ENCODE measurements around the gene FAH.
"Not testable (repeated sequence)": the region's sequence is repeated elsewhere in the genome, so short reads cannot be mapped to it uniquely, and the experiment has no call there.

The FAH gene

DNA sequence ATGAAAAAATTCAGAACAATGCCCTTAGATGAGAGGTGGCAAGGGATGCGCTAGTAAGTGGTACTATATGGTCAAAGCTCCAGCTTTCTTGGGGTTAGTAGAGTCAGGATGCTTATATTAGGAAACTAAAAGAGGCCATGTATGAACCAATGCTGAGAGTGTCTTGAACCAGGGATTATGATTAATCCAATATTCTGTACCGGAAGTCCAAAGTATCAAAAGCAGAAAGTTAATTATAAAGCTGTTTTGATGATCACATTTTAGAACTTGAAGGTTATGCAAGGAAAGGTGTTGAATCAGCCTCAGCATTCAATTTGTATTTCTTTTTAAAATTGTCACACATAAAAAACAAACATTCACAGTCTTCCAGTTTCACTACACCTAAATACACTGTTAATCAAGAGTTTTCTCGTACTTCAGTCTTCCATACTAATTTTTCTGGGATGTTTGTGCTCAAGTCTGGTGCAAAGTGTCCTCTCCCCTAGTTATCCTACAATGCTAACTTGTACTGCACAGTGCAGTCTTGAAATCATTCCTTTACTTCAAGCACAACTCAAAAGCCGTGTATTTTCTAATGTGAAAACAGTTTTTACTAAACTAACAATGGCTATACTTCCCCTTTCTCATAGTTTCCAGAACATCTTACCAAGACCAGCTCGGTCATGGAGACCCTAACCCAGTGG lies 10.7 kb upstream of the FAH start:
- no peak overlapping the region for H3K9ac ChIP-seq (ENCODE audit: low read depth in 1 of 2, low read length in 2 of 2)
- H3K9me3 ChIP-seq (ENCODE audit: control insufficient read depth in 2 of 2, low read length in 2 of 2), result no peaks in the 10 kb centered on the region
- no peaks in the 10 kb centered on the region for H3K4me1 ChIP-seq (ENCODE audit: control insufficient read depth in 2 of 2, insufficient read depth in 2 of 2, low read length in 2 of 2)
- no peak overlapping the region for H3K27ac ChIP-seq (ENCODE audit: low read depth in 2 of 2, low read length in 2 of 2)
- H3K36me3 ChIP-seq (ENCODE audit: control insufficient read depth in 2 of 2, insufficient read depth in 2 of 2, low read length in 2 of 2), result no peaks in the 10 kb centered on the region
- H3K27me3 ChIP-seq (ENCODE audit: control insufficient read depth in 2 of 2, insufficient read depth in 2 of 2, low read length in 2 of 2), result no peaks in the 10 kb centered on the region
- H3K4me3 ChIP-seq (ENCODE audit: low read length in 2 of 2), result no peak overlapping the region

DNA sequence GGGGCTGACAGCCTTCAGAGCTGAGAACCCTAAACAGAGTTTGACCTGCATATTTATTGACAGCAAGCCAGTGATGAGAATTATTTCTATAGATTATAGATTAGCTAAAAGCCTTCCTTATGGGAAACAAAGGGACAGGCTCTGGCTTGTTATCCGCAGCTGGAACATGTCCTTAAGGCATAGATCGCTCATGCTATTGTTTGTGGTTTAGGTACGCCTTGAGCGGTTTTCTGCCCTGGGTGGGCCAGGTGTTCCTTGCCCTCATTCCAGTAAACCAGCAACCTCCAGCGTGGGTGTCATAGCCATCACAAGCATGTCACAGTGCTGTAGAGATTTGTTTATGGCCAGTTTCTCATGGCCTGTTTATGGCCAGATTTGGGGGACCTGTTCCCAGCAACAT lies 10.2 kb upstream of the FAH start:
- H3K9me3 ChIP-seq (ENCODE audit: control insufficient read depth in 2 of 2, low read length in 2 of 2), result no peaks in the 10 kb centered on the region
- no peaks in the 10 kb centered on the region for H3K27me3 ChIP-seq (ENCODE audit: control insufficient read depth in 2 of 2, insufficient read depth in 2 of 2, low read length in 2 of 2)
- H3K4me1 ChIP-seq (ENCODE audit: control insufficient read depth in 2 of 2, insufficient read depth in 2 of 2, low read length in 2 of 2), result no peaks in the 10 kb centered on the region
- H3K36me3 ChIP-seq (ENCODE audit: control insufficient read depth in 2 of 2, insufficient read depth in 2 of 2, low read length in 2 of 2), result no peaks in the 10 kb centered on the region
- H3K27ac ChIP-seq (ENCODE audit: low read depth in 2 of 2, low read length in 2 of 2), result no peak overlapping the region
- no peak overlapping the region for H3K9ac ChIP-seq (ENCODE audit: low read depth in 1 of 2, low read length in 2 of 2)
- no peak overlapping the region for H3K4me3 ChIP-seq (ENCODE audit: low read length in 2 of 2)

DNA sequence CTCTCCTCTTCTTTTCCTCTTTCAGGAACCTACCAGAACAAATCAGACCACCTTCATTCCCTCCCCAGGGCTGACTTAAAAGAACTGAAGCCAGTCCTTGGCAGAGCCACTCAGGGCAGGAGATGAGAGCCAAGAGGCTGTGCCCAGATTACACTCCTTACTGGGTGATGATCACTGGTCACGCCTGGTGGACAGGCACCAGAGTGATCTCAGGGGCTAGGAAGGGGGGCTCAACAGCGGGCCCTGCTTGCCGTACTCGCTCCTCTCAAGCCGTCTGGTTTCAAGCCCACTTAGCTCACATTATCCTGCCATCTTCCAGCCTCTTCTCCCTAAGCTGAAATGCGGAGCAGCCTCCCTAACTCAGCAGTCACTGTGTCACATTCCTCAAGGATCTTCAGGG lies 1.7 kb upstream of the FAH start:
- Histone ChIP-seq H3K4me3 (ENCODE audit: low read length in 2 of 2) (no peak overlapping the region), H3K27ac (ENCODE audit: low read depth in 2 of 2, low read length in 2 of 2) (no peak overlapping the region), H3K9me3 (ENCODE audit: control insufficient read depth in 2 of 2, low read length in 2 of 2) (no peaks in the 10 kb centered on the region), H3K36me3 (ENCODE audit: control insufficient read depth in 2 of 2, insufficient read depth in 2 of 2, low read length in 2 of 2) (no peaks in the 10 kb centered on the region), H3K27me3 (ENCODE audit: control insufficient read depth in 2 of 2, insufficient read depth in 2 of 2, low read length in 2 of 2) (no peaks in the 10 kb centered on the region), H3K9ac (ENCODE audit: low read depth in 1 of 2, low read length in 2 of 2) (no peak overlapping the region), H3K4me1 (ENCODE audit: control insufficient read depth in 2 of 2, insufficient read depth in 2 of 2, low read length in 2 of 2) (peaks cover 6 to 9% of the 10 kb centered on the region in 2 donors)

DNA sequence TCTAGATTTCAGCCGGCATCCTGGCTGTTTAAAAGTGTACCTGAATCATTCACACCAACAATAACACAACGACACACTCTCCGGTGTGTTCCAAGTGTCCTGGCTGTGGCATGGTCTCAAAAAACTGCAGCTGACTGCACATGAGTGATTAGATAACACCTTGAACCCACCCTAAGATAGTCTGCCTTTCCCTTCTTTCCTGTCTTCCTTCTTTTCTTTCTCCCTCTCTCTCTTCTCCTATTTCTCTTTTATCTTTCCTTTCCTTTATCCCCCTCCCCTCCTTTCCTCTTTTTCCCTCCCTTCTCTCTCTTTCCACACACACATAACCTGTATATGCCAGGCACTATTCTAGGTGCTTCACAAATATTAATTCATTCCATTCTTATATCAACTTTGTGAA lies 1.2 kb upstream of the FAH start:
- Histone ChIP-seq H3K9ac (ENCODE audit: low read depth in 1 of 2, low read length in 2 of 2) (no peak overlapping the region), H3K27ac (ENCODE audit: low read depth in 2 of 2, low read length in 2 of 2) (no peak overlapping the region)

DNA sequence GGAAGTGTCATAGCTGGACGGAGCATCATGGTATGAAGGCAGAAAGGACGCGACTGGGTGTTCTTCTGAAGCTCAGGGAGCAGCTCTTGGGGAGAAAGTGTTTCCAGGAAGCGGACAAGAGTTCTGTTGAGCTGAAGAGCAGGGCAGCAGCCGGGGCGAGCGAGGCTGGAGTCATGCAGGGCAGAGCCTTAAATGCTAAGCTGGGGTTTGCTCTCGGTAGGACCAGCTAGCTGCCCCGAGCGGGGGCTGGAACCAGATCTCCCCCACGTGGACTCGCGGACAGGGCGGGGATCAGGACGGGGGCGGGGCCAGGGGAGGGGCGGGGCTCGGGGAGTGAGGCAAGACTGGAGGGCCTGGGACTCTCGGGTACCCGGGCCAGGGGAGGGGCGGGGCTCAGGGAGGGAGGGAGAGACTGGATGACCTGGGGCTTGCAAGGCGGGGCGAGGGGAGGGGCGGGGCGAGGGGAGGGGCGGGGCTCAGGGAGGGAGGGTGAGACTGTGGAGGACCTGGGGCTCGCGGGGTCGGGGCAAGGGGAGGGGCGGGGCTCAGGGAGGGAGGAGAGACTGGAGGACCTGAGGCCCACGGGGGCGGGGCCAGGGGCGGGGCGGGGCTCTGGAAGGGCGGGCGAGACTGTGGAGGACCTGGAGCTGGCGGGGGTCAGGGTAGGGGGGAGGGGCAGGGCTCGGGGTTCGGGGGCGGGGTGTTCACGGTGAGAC lies 461 bp upstream of the FAH start:
- H3K27ac ChIP-seq (ENCODE audit: low read depth in 2 of 2, low read length in 2 of 2), result peak overlapping the region; percentile 11 to 77
- H3K4me3 ChIP-seq (ENCODE audit: low read length in 2 of 2), result peak overlapping the region; percentile 77 to 90
- H3K9me3 ChIP-seq (ENCODE audit: control insufficient read depth in 2 of 2, low read length in 2 of 2), result no peaks in the 10 kb centered on the region
- H3K9ac ChIP-seq (ENCODE audit: low read depth in 1 of 2, low read length in 2 of 2), result peak overlapping the region; percentile 58 to 69
- H3K36me3 ChIP-seq (ENCODE audit: control insufficient read depth in 2 of 2, insufficient read depth in 2 of 2, low read length in 2 of 2), result no peaks in the 10 kb centered on the region
- no peaks in the 10 kb centered on the region for H3K27me3 ChIP-seq (ENCODE audit: control insufficient read depth in 2 of 2, insufficient read depth in 2 of 2, low read length in 2 of 2)
- peaks cover 6 to 9% of the 10 kb centered on the region in 2 donors for H3K4me1 ChIP-seq (ENCODE audit: control insufficient read depth in 2 of 2, insufficient read depth in 2 of 2, low read length in 2 of 2)

More for the DNA sequence above, 1.2 kb upstream of the FAH start:
- Histone ChIP-seq H3K36me3 (ENCODE audit: control insufficient read depth in 2 of 2, insufficient read depth in 2 of 2, low read length in 2 of 2) (no peaks in the 10 kb centered on the region), H3K4me3 (ENCODE audit: low read length in 2 of 2) (peak overlapping the region in 1 of 2 donors; percentile 77), H3K27me3 (ENCODE audit: control insufficient read depth in 2 of 2, insufficient read depth in 2 of 2, low read length in 2 of 2) (no peaks in the 10 kb centered on the region), H3K9me3 (ENCODE audit: control insufficient read depth in 2 of 2, low read length in 2 of 2) (no peaks in the 10 kb centered on the region), H3K4me1 (ENCODE audit: control insufficient read depth in 2 of 2, insufficient read depth in 2 of 2, low read length in 2 of 2) (peaks cover 6 to 9% of the 10 kb centered on the region in 2 donors)

DNA sequence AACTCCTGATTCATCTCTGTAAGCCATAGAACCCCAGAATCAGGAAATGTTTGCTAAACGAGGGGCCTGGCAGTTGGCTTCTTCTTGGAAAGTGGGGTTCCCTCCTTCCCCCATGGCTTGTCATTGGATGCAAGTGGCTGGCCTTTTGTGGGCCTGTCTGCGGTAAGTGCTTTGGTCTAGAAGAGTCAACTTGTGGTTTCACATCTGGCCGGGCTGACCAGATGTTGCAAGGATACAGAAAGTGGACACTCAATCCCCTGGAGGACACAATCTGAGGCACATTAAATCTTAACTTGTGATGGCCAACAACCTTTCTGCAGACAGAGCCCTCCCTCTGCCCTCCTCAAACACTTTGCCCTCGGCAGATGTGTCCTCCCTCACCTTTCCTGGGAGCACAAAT lies 1.1 kb downstream of the FAH start:
- Histone ChIP-seq H3K36me3 (ENCODE audit: control insufficient read depth in 2 of 2, insufficient read depth in 2 of 2, low read length in 2 of 2) (no peaks in the 10 kb centered on the region), H3K4me3 (ENCODE audit: low read length in 2 of 2) (peak overlapping the region; percentile 71 to 90)

DNA sequence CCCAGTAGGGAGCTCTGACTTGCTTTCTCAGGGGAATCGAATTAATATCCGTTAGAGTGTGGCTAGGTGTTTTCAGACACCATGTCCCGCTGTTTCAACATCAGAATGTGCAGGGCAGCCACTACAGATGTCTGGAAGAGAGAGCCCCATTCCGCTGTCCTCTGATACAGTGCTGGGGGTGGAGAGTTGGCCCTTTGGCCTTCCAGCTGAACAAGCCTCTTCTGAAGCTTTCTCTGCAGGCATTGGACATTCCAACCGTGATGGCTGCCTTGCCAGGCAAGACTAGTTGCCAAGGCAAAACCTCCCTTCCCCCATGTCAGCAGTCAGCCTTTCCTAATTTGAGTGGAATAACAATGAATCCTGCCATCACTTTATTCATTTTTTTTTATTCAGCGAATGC lies 1.5 kb downstream of the FAH start:
- no peaks in the 10 kb centered on the region for H3K9me3 ChIP-seq (ENCODE audit: control insufficient read depth in 2 of 2, low read length in 2 of 2)
- no peak overlapping the region for H3K27ac ChIP-seq (ENCODE audit: low read depth in 2 of 2, low read length in 2 of 2)
- H3K9ac ChIP-seq (ENCODE audit: low read depth in 1 of 2, low read length in 2 of 2), result no peak overlapping the region
- no peak overlapping the region for H3K4me3 ChIP-seq (ENCODE audit: low read length in 2 of 2)
- peaks cover 6 to 9% of the 10 kb centered on the region in 2 donors for H3K4me1 ChIP-seq (ENCODE audit: control insufficient read depth in 2 of 2, insufficient read depth in 2 of 2, low read length in 2 of 2)
- no peaks in the 10 kb centered on the region for H3K36me3 ChIP-seq (ENCODE audit: control insufficient read depth in 2 of 2, insufficient read depth in 2 of 2, low read length in 2 of 2)
- H3K27me3 ChIP-seq (ENCODE audit: control insufficient read depth in 2 of 2, insufficient read depth in 2 of 2, low read length in 2 of 2), result no peaks in the 10 kb centered on the region

More for the DNA sequence above, 1.1 kb downstream of the FAH start:
- Histone ChIP-seq H3K9ac (ENCODE audit: low read depth in 1 of 2, low read length in 2 of 2) (peak overlapping the region in 1 of 2 donors; percentile 69), H3K27me3 (ENCODE audit: control insufficient read depth in 2 of 2, insufficient read depth in 2 of 2, low read length in 2 of 2) (no peaks in the 10 kb centered on the region), H3K4me1 (ENCODE audit: control insufficient read depth in 2 of 2, insufficient read depth in 2 of 2, low read length in 2 of 2) (peaks cover 6 to 9% of the 10 kb centered on the region in 2 donors), H3K9me3 (ENCODE audit: control insufficient read depth in 2 of 2, low read length in 2 of 2) (no peaks in the 10 kb centered on the region), H3K27ac (ENCODE audit: low read depth in 2 of 2, low read length in 2 of 2) (peak overlapping the region in 1 of 2 donors; percentile 77)

DNA sequence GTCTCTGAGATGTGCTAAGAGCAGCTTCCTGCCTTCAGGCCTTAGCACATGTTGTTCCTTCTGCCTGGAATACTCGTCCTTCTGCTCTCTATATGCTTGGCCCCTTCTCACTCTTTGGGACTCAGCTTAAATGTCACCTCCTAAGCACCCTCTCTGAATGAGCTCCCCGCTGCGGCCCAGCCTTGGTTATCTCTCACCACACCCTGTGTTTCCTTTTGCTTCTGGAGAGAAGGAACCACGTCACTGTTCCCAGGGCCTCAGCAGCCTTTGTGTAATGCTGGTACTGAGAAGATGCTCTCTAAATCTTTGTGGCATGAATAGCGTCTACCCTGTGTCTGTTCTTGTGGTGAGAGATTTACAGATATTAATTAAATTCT lies 2.2 kb downstream of the FAH start:
- H3K27ac ChIP-seq (ENCODE audit: low read depth in 2 of 2, low read length in 2 of 2), result no peak overlapping the region

DNA sequence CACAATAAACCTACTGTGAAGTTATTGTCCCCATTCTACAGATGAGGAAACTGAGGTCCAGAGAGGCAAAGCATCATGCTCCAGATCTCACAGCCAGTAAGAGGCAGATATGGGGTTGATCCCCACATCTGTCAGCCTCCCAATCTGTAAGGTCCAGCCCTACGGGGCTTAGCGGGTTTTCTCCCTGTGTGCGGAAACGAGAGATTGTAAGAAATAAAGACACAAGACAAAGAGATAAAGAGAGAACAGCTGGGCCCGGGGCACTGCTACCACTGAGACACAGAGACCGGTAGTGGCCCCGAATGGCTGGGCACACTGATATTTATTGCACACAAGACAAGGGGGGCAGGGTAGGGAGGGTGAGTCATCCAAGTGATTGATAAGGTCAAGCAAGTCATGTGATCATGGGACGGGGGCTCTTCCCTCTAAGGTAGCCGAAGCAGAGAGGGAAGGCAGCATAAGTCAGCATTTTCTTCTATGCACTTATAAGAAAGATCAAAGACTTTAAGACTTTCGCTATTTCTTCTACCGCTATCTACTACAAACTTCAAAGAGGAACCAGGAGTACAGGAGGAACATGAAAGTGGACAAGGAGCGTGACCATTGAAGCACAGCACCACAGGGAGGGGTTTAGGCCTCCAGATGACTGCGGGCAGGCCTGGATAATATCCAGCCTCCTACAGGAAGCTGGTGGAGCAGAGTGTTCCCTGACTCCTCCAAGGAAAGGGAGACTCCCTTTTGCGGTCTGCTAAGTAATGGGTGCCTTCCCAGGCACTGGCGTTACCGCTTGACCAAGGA lies 2.8 kb downstream of the FAH start:
- not testable (repeated sequence) for H3K4me1 ChIP-seq (ENCODE audit: control insufficient read depth in 2 of 2, insufficient read depth in 2 of 2, low read length in 2 of 2); H3K4me3 ChIP-seq (ENCODE audit: low read length in 2 of 2); H3K27ac ChIP-seq (ENCODE audit: low read depth in 2 of 2, low read length in 2 of 2); H3K36me3 ChIP-seq (ENCODE audit: control insufficient read depth in 2 of 2, insufficient read depth in 2 of 2, low read length in 2 of 2); H3K9ac ChIP-seq (ENCODE audit: low read depth in 1 of 2, low read length in 2 of 2); H3K9me3 ChIP-seq (ENCODE audit: control insufficient read depth in 2 of 2, low read length in 2 of 2); H3K27me3 ChIP-seq (ENCODE audit: control insufficient read depth in 2 of 2, insufficient read depth in 2 of 2, low read length in 2 of 2)

More for the DNA sequence above, 2.2 kb downstream of the FAH start:
- no peaks in the 10 kb centered on the region for H3K36me3 ChIP-seq (ENCODE audit: control insufficient read depth in 2 of 2, insufficient read depth in 2 of 2, low read length in 2 of 2)
- no peak overlapping the region for H3K4me3 ChIP-seq (ENCODE audit: low read length in 2 of 2)
- H3K4me1 ChIP-seq (ENCODE audit: control insufficient read depth in 2 of 2, insufficient read depth in 2 of 2, low read length in 2 of 2), result peaks cover 6 to 9% of the 10 kb centered on the region in 2 donors
- H3K9me3 ChIP-seq (ENCODE audit: control insufficient read depth in 2 of 2, low read length in 2 of 2), result no peaks in the 10 kb centered on the region
- no peak overlapping the region for H3K9ac ChIP-seq (ENCODE audit: low read depth in 1 of 2, low read length in 2 of 2)
- no peaks in the 10 kb centered on the region for H3K27me3 ChIP-seq (ENCODE audit: control insufficient read depth in 2 of 2, insufficient read depth in 2 of 2, low read length in 2 of 2)

DNA sequence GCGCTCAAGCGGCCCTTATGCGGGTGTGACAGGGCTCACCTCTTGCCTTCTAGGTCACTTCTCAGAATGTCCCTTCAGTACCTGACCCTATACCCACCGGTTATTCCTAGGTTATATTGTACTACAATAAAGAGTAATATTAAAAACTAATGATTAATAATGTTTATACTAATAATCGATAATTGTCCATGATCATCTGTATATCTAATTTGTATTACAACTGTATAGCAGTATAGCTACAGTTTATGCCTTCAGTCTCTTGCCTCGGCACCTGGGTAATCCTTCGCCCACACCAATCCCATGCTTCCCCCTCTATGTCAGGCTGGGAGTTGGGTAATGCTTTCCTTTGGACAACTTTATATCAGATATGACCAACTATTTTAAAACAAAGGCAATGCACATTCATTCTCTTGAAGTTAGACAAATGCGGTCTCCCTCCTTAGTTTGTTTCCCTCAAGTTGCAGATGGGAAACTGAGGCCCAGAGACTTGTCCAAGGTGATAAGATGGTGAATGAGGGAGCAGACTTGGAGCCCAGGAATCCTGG lies 3.4 kb downstream of the FAH start:
- Histone ChIP-seq H3K9ac (ENCODE audit: low read depth in 1 of 2, low read length in 2 of 2) (no peak overlapping the region), H3K36me3 (ENCODE audit: control insufficient read depth in 2 of 2, insufficient read depth in 2 of 2, low read length in 2 of 2) (no peaks in the 10 kb centered on the region), H3K4me1 (ENCODE audit: control insufficient read depth in 2 of 2, insufficient read depth in 2 of 2, low read length in 2 of 2) (peaks cover 8 to 9% of the 10 kb centered on the region in 2 donors), H3K27ac (ENCODE audit: low read depth in 2 of 2, low read length in 2 of 2) (no peak overlapping the region), H3K4me3 (ENCODE audit: low read length in 2 of 2) (no peak overlapping the region), H3K9me3 (ENCODE audit: control insufficient read depth in 2 of 2, low read length in 2 of 2) (no peaks in the 10 kb centered on the region), H3K27me3 (ENCODE audit: control insufficient read depth in 2 of 2, insufficient read depth in 2 of 2, low read length in 2 of 2) (no peaks in the 10 kb centered on the region)
